PC-9 (cell line): ENCODE measurements around the gene RASGEF1C. TPM values are rescaled to one million over a fixed set of nuclear protein-coding genes. Genes with fewer than 3 reads are reported as not detected.

Experiments used
- BruUV-seq: library from RNA; stranded (reverse); fragments of 400-500 nt; replicated peaks from 2 replicates; lab custom pipeline; 2021; lab: Mats Ljungman, UMichigan
- CTCF ChIA-PET: fragments of 300-600 bp; sonication (Branson Sonifier 250); formaldehyde crosslinking; loops from one replicate; lab custom pipeline; 2022; ENCODE audit warnings: antibody characterized with exemption; lab: Charles Lee
- POLR2A ChIA-PET: fragments of 300-600 bp; sonication (Branson Sonifier 250); formaldehyde crosslinking; loops from one replicate; lab custom pipeline; 2022; ENCODE audit warnings: antibody characterized with exemption; ENCODE audit not compliant: unreplicated experiment; lab: Charles Lee
- DNase-seq, 2 experiments: peaks; one replicate each; pipeline versions ENCODE4 v3.0.0 to v3.0.0-alpha.2; 2015 to 2022; ENCODE audit warnings: mixed read lengths in 1 of 2
- H2AFZ ChIP-seq: fragments of 200-600 bp; sonication (generic); 2 replicates; pipeline ENCODE4 v1.8.1; 2017; ENCODE audit warnings: antibody characterized with exemption
- H3F3A ChIP-seq: fragments of 200-600 bp; sonication (generic); 2 replicates; pipeline ENCODE4 v1.8.1; 2017; ENCODE audit warnings: antibody characterized with exemption, mild to moderate bottlenecking, low read depth; ENCODE audit not compliant: insufficient read depth
- H3K27ac ChIP-seq: fragments of 200-600 bp; sonication (generic); 2 replicates; pipeline ENCODE4 v1.6.1; 2016; ENCODE audit warnings: mixed run types
- H3K27me3 ChIP-seq: fragments of 200-600 bp; sonication (generic); 2 replicates; pipeline ENCODE4 v1.6.1; 2016; ENCODE audit warnings: low read depth, mixed run types; ENCODE audit not compliant: insufficient read depth
- H3K36me3 ChIP-seq: fragments of 200-600 bp; sonication (generic); 2 replicates; pipeline ENCODE4 v1.6.1; 2016; ENCODE audit warnings: low read depth, mixed run types
- H3K4me1 ChIP-seq: fragments of 200-600 bp; sonication (generic); replicated peaks from 2 replicates; pipeline ENCODE4 v1.6.1; 2016; ENCODE audit warnings: mixed run types; ENCODE audit not compliant: insufficient read depth
- H3K4me2 ChIP-seq: fragments of 200-600 bp; sonication (generic); 2 replicates; pipeline ENCODE4 v1.6.1; 2017; ENCODE audit warnings: mixed run types
- H3K4me3 ChIP-seq: fragments of 200-600 bp; sonication (generic); 2 replicates; pipeline ENCODE4 v1.6.1; 2016; ENCODE audit warnings: mixed run types
- H3K79me2 ChIP-seq: fragments of 200-600 bp; sonication (generic); 2 replicates; pipeline ENCODE4 v1.6.1; 2017; ENCODE audit warnings: low read depth, mixed run types
- H3K9me2 ChIP-seq: fragments of 200-600 bp; sonication (generic); 2 replicates; pipeline ENCODE4 v1.8.1; 2017; ENCODE audit warnings: mild to moderate bottlenecking; ENCODE audit not compliant: insufficient read depth
- H3K9me3 ChIP-seq: fragments of 200-600 bp; sonication (generic); 2 replicates; pipeline ENCODE4 v1.8.1; 2016; ENCODE audit warnings: low read depth; ENCODE audit not compliant: insufficient read depth
- H4K20me1 ChIP-seq: fragments of 200-600 bp; sonication (generic); 2 replicates; pipeline ENCODE4 v1.8.1; 2017; ENCODE audit not compliant: insufficient read depth
- EZH2 ChIP-seq: fragments of 200-600 bp; sonication (generic); IDR thresholded peaks from 2 replicates; pipeline ENCODE4 v1.8.0; 2017; ENCODE audit warnings: antibody characterized with exemption, low read depth
- intact Hi-C: fragments of 100-400 bp; cut with micrococcal nuclease; formaldehyde crosslinking; loops from one replicate; pipeline ENCODE4 v1.10.0; 2022; ENCODE audit not compliant: unreplicated experiment
- total RNA-seq: library from RNA; stranded (reverse); gene quantifications from 2 replicates; pipeline ENCODE4 v1.2.3, GENCODE V29; 2021
- TF ChIP-seq, protein P1 (sequence below): fragments of 200-600 bp; sonication (generic); conservative IDR thresholded peaks from 2 replicates; pipeline ENCODE4 v1.6.1; 2017; ENCODE audit warnings: mixed run types, antibody characterized with exemption, mild to moderate bottlenecking, moderate library complexity

Gene RASGEF1C
- total RNA-seq, 1 experiment from 2014 or later, result not detected

DNA sequence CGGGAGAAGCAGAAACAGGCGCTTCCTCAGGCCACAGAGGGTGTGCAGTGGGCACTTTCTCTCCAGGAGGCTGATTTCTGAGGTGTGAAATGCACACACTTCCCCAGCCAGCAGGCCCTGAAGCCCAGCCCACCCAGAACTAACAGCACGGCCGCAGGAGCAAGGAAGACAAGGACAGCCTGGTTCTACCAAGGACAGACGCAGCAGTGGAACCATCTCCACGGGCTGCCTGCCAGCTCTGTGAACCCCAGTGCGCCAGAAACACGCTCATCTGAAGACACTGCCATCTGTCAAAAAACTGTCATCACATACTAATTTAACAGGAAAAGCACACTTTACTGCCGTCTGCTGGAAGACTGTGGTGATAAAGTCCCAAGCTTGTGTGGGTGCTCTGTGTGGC is 42.1 kb upstream of the RASGEF1C start:
- Histone ChIP-seq H4K20me1 (no peaks in the 10 kb centered on the region), H3K27ac (no peak overlapping the region), H3K9me3 (peaks cover 40% of the 10 kb centered on the region), H3K27me3 (no peaks in the 10 kb centered on the region), H3K79me2 (no peaks in the 10 kb centered on the region), H3K4me3 (no peak overlapping the region), H3K4me2 (no peak overlapping the region), H3K9me2 (no peaks in the 10 kb centered on the region), H3K36me3 (peaks cover 21% of the 10 kb centered on the region), H3K4me1 (no peaks in the 10 kb centered on the region), H2AFZ (no peak overlapping the region), H3F3A (no peaks in the 10 kb centered on the region)
- no TSS peak for BruUV-seq
- TF ChIP-seq, protein P1, sequence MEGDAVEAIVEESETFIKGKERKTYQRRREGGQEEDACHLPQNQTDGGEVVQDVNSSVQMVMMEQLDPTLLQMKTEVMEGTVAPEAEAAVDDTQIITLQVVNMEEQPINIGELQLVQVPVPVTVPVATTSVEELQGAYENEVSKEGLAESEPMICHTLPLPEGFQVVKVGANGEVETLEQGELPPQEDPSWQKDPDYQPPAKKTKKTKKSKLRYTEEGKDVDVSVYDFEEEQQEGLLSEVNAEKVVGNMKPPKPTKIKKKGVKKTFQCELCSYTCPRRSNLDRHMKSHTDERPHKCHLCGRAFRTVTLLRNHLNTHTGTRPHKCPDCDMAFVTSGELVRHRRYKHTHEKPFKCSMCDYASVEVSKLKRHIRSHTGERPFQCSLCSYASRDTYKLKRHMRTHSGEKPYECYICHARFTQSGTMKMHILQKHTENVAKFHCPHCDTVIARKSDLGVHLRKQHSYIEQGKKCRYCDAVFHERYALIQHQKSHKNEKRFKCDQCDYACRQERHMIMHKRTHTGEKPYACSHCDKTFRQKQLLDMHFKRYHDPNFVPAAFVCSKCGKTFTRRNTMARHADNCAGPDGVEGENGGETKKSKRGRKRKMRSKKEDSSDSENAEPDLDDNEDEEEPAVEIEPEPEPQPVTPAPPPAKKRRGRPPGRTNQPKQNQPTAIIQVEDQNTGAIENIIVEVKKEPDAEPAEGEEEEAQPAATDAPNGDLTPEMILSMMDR, result no peak
- TF ChIP-seq EZH2, result no peak
- intact Hi-C loops, result no loop called here
- ChIA-PET CTCF (no interaction called here), POLR2A (no interaction called here)
- no peak for DNase-seq

DNA sequence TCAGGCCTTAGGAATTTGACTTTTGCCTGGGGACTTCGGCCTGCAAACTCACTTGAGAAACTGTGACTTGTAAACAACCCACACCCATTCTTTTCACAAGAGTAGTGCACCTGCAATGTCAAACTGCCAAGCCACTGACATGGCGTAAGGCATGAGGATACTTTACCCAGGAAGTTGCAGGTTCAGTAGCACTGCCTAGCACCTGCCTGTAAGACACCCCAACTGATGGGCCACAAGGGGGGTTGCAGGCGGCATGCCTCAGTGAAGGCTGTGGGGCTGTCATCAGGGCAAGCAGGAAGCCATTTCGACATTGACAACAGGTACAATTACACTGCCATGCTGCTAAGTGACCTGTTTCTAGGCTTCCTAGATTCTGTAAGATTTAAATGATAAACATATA is 41.3 kb upstream of the RASGEF1C start:
- Histone ChIP-seq H3K4me3 (no peak overlapping the region), H2AFZ (no peak overlapping the region), H3K27me3 (no peaks in the 10 kb centered on the region), H3K4me2 (no peak overlapping the region), H4K20me1 (no peaks in the 10 kb centered on the region), H3F3A (no peaks in the 10 kb centered on the region), H3K36me3 (peaks cover 21% of the 10 kb centered on the region), H3K27ac (no peak overlapping the region), H3K9me3 (peaks cover 40% of the 10 kb centered on the region), H3K79me2 (no peaks in the 10 kb centered on the region), H3K9me2 (no peaks in the 10 kb centered on the region), H3K4me1 (no peaks in the 10 kb centered on the region)
- CTCF ChIA-PET, result no interaction called here
- intact Hi-C loops, result no loop called here
- no TSS peak for BruUV-seq
- POLR2A ChIA-PET, result no interaction called here
- no peak for DNase-seq
- TF ChIP-seq, protein P1, result no peak
- TF ChIP-seq EZH2, result no peak

DNA sequence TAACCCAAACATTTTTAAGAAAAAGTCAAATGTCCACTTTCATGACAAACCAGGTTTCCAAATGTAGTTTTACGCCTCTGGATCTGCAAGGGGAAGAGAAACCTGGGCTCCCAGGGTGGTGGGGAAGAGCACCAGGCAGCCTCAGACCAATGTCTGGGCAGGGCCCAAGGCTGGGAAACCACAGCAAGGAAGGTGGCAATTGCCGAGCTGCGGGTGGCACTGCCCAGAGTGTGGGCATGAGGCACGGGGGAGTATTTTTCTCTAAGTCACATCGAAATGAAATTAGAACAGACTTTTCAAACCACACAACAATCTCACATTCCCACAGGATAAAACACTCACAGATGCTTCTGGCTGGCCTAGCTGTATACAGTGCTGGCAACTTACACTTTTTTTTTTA is 32.6 kb upstream of the RASGEF1C start:
- Histone ChIP-seq H3K27me3 (no peaks in the 10 kb centered on the region), H3K27ac (no peak overlapping the region), H3K4me3 (no peak overlapping the region), H4K20me1 (no peaks in the 10 kb centered on the region), H3K9me3 (peaks cover 7% of the 10 kb centered on the region; the same call in 1 of the 2 replicates), H3F3A (no peaks in the 10 kb centered on the region), H2AFZ (no peak overlapping the region), H3K4me2 (no peak overlapping the region), H3K9me2 (no peaks in the 10 kb centered on the region), H3K79me2 (no peaks in the 10 kb centered on the region), H3K36me3 (peaks cover 26% of the 10 kb centered on the region), H3K4me1 (no peaks in the 10 kb centered on the region)
- no peak for TF ChIP-seq EZH2
- TF ChIP-seq, protein P1, result no peak
- CTCF ChIA-PET, result no interaction called here
- BruUV-seq, result no TSS peak
- POLR2A ChIA-PET, result no interaction called here
- intact Hi-C loops, result no loop called here
- no peak for DNase-seq
